GM12878 (cell line): ENCODE results near the gene MSGN1. TPM values are rescaled to one million over a fixed set of nuclear protein-coding genes. Genes with fewer than 3 reads are reported as not detected.

ENCODE experiments used
- ATAC-seq: fragments of 200-7000 bp; cut with Tn5 transposase; 3 replicates; pipeline ENCODE4 v1.9.1; 2020; ENCODE audit warnings: mild to moderate bottlenecking, moderate library complexity
- BruUV-seq: library from RNA; stranded (reverse); fragments of 400-500 nt; replicated peaks from 2 replicates; lab custom pipeline; 2021; lab: Mats Ljungman, UMichigan
- CTCF ChIA-PET: fragments of 300-600 bp; sonication (Branson Sonifier 250); formaldehyde crosslinking; extraction: SDS; loops from one replicate; lab custom pipeline; 2021; ENCODE audit warnings: inconsistent platforms; lab: Yijun Ruan, JAX
- POLR2A ChIA-PET: fragments of 350-600 bp; formaldehyde crosslinking; extraction: SDS; loops from one replicate; lab custom pipeline; 2021; ENCODE audit warnings: inconsistent platforms; lab: Charles Lee
- RAD21 ChIA-PET: fragments of 300-600 bp; sonication (Branson Sonifier 250); formaldehyde crosslinking; loops from one replicate; lab custom pipeline; 2023; ENCODE audit warnings: antibody characterized with exemption; ENCODE audit not compliant: unreplicated experiment; lab: Charles Lee
- SMC1A ChIA-PET: fragments of 300-600 bp; sonication (Branson Sonifier 250); formaldehyde crosslinking; loops from one replicate; lab custom pipeline; 2023; ENCODE audit not compliant: unreplicated experiment, uncharacterized antibody; lab: Charles Lee
- DNase-seq: peaks from one replicate; pipeline ENCODE4 v3.0.0-alpha.2; 2011; ENCODE audit warnings: low read depth, low spot score
- FAIRE-seq: peaks from 3 replicates; lab custom pipeline; 2011; peaks lifted over from hg19 to GRCh38; lab: Jason Lieb, UNC
- H2AFZ ChIP-seq: 2 replicates; pipeline ENCODE4 v1.6.0; 2011; ENCODE audit warnings: low read depth, low read length, control low read depth; ENCODE audit not compliant: control insufficient read depth
- H3K27ac ChIP-seq: 2 replicates; pipeline ENCODE4 v1.5.1; 2011; ENCODE audit warnings: control low read depth; ENCODE audit not compliant: control insufficient read depth, insufficient read depth
- H3K27me3 ChIP-seq, 2 experiments: replicated peaks in 1 of 2; 2 replicates each; pipeline versions ENCODE4 v1.6.0 to v1.6.1; 2011; ENCODE audit warnings: low read length in 1 of 2; ENCODE audit not compliant: control insufficient read depth in 2 of 2, insufficient read depth in 2 of 2
- H3K36me3 ChIP-seq, 2 experiments: 2 replicates each; pipeline ENCODE4 v1.5.1; 2011; ENCODE audit warnings: low read length in 1 of 2; ENCODE audit not compliant: control insufficient read depth in 2 of 2, insufficient read depth in 2 of 2
- H3K4me1 ChIP-seq: 2 replicates; pipeline ENCODE4 v1.6.1; 2011; ENCODE audit warnings: mild to moderate bottlenecking, low read length, moderate library complexity, mixed read lengths; ENCODE audit not compliant: control insufficient read depth, insufficient read depth
- H3K4me2 ChIP-seq: 2 replicates; pipeline ENCODE4 v1.6.0; 2011; ENCODE audit warnings: control low read depth; ENCODE audit not compliant: control insufficient read depth, insufficient read depth
- H3K4me3 ChIP-seq: fragments of 200-600 bp; sonication (generic); 2 replicates; pipeline ENCODE4 v1.5.1; 2016
- H3K79me2 ChIP-seq: 2 replicates; pipeline ENCODE4 v1.6.0; 2011; ENCODE audit warnings: low read length; ENCODE audit not compliant: control insufficient read depth, insufficient read depth
- H3K9ac ChIP-seq: 2 replicates; pipeline ENCODE4 v1.8.0; 2011; ENCODE audit warnings: low read length, control low read depth, mixed read lengths; ENCODE audit not compliant: control insufficient read depth, insufficient read depth
- H3K9me3 ChIP-seq: replicated peaks from 3 replicates; pipeline ENCODE4 v1.5.1; 2011; ENCODE audit warnings: mild to moderate bottlenecking, low read length; ENCODE audit not compliant: control insufficient read depth, insufficient read depth
- H4K20me1 ChIP-seq: 2 replicates; pipeline ENCODE4 v1.6.0; 2011; ENCODE audit not compliant: control insufficient read depth, insufficient read depth
- ASH2L ChIP-seq: fragments of 300-600, 200-600 bp; sonication (generic); IDR thresholded peaks from 2 replicates; pipeline ENCODE4 v1.6.1; 2017; ENCODE audit warnings: low read depth, mild to moderate bottlenecking, borderline replicate concordance
- ATF2 ChIP-seq: IDR thresholded peaks from 2 replicates; pipeline ENCODE4 v1.6.1; 2012; ENCODE audit warnings: low read length, inconsistent platforms
- BCL11A ChIP-seq: IDR thresholded peaks from 2 replicates; pipeline ENCODE4 v1.6.1; 2011; ENCODE audit warnings: low read depth, low read length
- CBX5 ChIP-seq: sonication (generic); IDR thresholded peaks from 2 replicates; pipeline ENCODE4 v1.6.1; 2016; ENCODE audit warnings: low read depth, moderate library complexity, mild to moderate bottlenecking, inconsistent platforms
- CHD2 ChIP-seq: IDR thresholded peaks from 2 replicates; pipeline ENCODE4 v1.6.1; 2011; ENCODE audit warnings: low read depth, low read length, improper control_type of control experiment, borderline replicate concordance
- E2F4 ChIP-seq: IDR thresholded peaks from 2 replicates; pipeline ENCODE4 v1.6.1; 2012; ENCODE audit warnings: low read depth, low read length, improper control_type of control experiment
- E2F8 ChIP-seq: fragments of 450-650 bp; IDR thresholded peaks from 2 replicates; pipeline ENCODE4 v1.6.1; 2018; ENCODE audit warnings: mild to moderate bottlenecking, low read depth, moderate library complexity; ENCODE audit not compliant: partially characterized antibody
- EZH2 ChIP-seq: IDR thresholded peaks from 2 replicates; pipeline ENCODE4 v1.6.1; 2012; ENCODE audit warnings: low read depth, mild to moderate bottlenecking, control low read depth, inconsistent platforms, low read length, borderline replicate concordance; ENCODE audit not compliant: control insufficient read depth
- HDAC2 ChIP-seq: fragments of 200-600 bp; sonication (generic); IDR thresholded peaks from 2 replicates; pipeline ENCODE4 v1.6.1; 2017
- MEF2A ChIP-seq: IDR thresholded peaks from 2 replicates; pipeline ENCODE4 v1.6.1; 2011; ENCODE audit warnings: low read depth, mild to moderate bottlenecking, low read length, moderate library complexity; ENCODE audit not compliant: insufficient read depth
- RBBP5 ChIP-seq: fragments of 200-600 bp; sonication (generic); conservative IDR thresholded peaks from 2 replicates; pipeline ENCODE4 v1.6.1; 2016
- RELB ChIP-seq: fragments of 450-650 bp; IDR thresholded peaks from 2 replicates; pipeline ENCODE4 v1.6.1; 2017; ENCODE audit warnings: low read depth, mild to moderate bottlenecking, moderate library complexity
- SUZ12 ChIP-seq: fragments of 200-600 bp; sonication (generic); IDR thresholded peaks from one replicate; pipeline ENCODE4 v1.6.1; 2018; ENCODE audit warnings: antibody characterized with exemption, mild to moderate bottlenecking; ENCODE audit not compliant: unreplicated experiment
- TAF1 ChIP-seq: IDR thresholded peaks from 2 replicates; pipeline ENCODE4 v1.6.1; 2011; ENCODE audit warnings: mild to moderate bottlenecking, low read depth, low read length, borderline replicate concordance
- TARDBP ChIP-seq: IDR thresholded peaks from 2 replicates; pipeline ENCODE4 v1.6.1; 2016; ENCODE audit warnings: borderline replicate concordance
- ZNF24 ChIP-seq: fragments of 450-650 bp; IDR thresholded peaks from 2 replicates; pipeline ENCODE4 v1.6.1; 2017; ENCODE audit warnings: antibody characterized with exemption, mild to moderate bottlenecking
- ZSCAN29 ChIP-seq: fragments of 450-650 bp; IDR thresholded peaks from 2 replicates; pipeline ENCODE4 v1.6.1; 2017; ENCODE audit warnings: mild to moderate bottlenecking, moderate library complexity
- WGBS: methylation state at CpG from one replicate; pipeline ENCODE4 v1.1.6; 2016; ENCODE audit warnings: low lambda C conversion rate; ENCODE audit not compliant: insufficient replicate concordance, insufficient coverage; ENCODE audit errors: missing lambda C conversion rate; 5-methylcytosine and 5-hydroxymethylcytosine counted together
- in situ Hi-C: fragments of 300-500 bp; cut with MboI; formaldehyde crosslinking; loops from 9 replicates; pipeline ENCODE4 v1.14.3; 2018; ENCODE audit warnings: mixed read lengths
- intact Hi-C: fragments of 100-400 bp; cut with micrococcal nuclease; formaldehyde crosslinking; loops from one replicate; pipeline ENCODE4 v1.14.2; 2022; ENCODE audit not compliant: unreplicated experiment
- polyA plus RNA-seq, 11 experiments: library from polyadenylated mRNA; depleted of rRNA in 4 of 11; unstranded in 6 of 11; stranded (reverse) in 5 of 11; fragments of >200 nt; fragmentation: Nextera tagmentation in 4 of 11; fragmentation: Illumina TruSeq in 1 of 11; extraction: Ambion mirVana in 4 of 11; extraction: Trizol in 1 of 11; gene quantifications; 1 replicate in 1 of 11; 2 replicates in 10 of 11; pipeline versions ENCODE4 v1.2.1 to v1.2.3, GENCODE V29; 2011 to 2016; ENCODE audit warnings: inconsistent platforms in 2 of 11, missing spikeins in 2 of 11, low read depth in 1 of 11
- total RNA-seq, 4 experiments: library from RNA; depleted of rRNA in 3 of 4; stranded (reverse); fragments of >200 nt in 3 of 4; fragmentation: Illumina TruSeq in 1 of 4; extraction: Trizol in 1 of 4; gene quantifications; 2 replicates each; pipeline versions ENCODE4 v1.2.1 to v1.2.3, GENCODE V29; 2013 to 2021

MSGN1 gene
- total and polyA plus RNA-seq, 10 of the 15 experiments (the other 5 are each of a cell fraction or from before 2014, with no cell fraction given): 0.27 TPM; not detected in 9

GRCh38 chr2:17843457-17843856, 27.2 kb downstream of the MSGN1 start:
- intact Hi-C loops: no loop called here
- H3K4me3 ChIP-seq: no peak overlapping the region

More at GRCh38 chr2:17843457-17843856, 27.2 kb downstream of the MSGN1 start:
- BruUV-seq: no TSS peak
- no peak overlapping the region for H3K9ac ChIP-seq
- POLR2A ChIA-PET: no interaction called here
- H3K4me1 ChIP-seq: no peaks in the 10 kb centered on the region
- FAIRE-seq: no peak
- no peak overlapping the region for H2AFZ ChIP-seq
- H3K36me3 ChIP-seq: no peaks in the 10 kb centered on the region
- no peak for ATAC-seq
- H3K9me3 ChIP-seq: no peaks in the 10 kb centered on the region
- H3K27me3 ChIP-seq: 0 out of 4 replicates have a peak, but pooled peaks cover 0 to 4% of the 10 kb centered on the region in 2 experiments
- CTCF ChIA-PET: interaction anchor here (3.1 to 4.0 kb wide), 2 partner anchors 12 to 123 kb away, joined by 16 to 33 read pairs; no protein-coding TSS in a partner anchor
- RAD21 ChIA-PET: interaction anchor here (1.4 kb wide), 1 partner anchor 20 kb away, joined by 4 read pairs; no protein-coding TSS in a partner anchor
- 58% methylated on average over 2 of the region's 2 CpGs for WGBS
- SMC1A ChIA-PET: interaction anchor here (0.9 to 1.4 kb wide), 2 partner anchors 7 to 127 kb away, joined by 3 to 6 read pairs; no protein-coding TSS in a partner anchor
- H3K27ac ChIP-seq: no peak overlapping the region
- no peaks in the 10 kb centered on the region for H4K20me1 ChIP-seq
- TF ChIP-seq BCL11A (no peak), HDAC2 (no peak), MEF2A (no peak), TAF1 (no peak), CHD2 (no peak), E2F4 (no peak), ASH2L (no peak), ZSCAN29 (no peak), ZNF24 (no peak), RELB (no peak), EZH2 (no peak), RBBP5 (no peak), TARDBP (no peak), SUZ12 (no peak), CBX5 (no peak), E2F8 (no peak), ATF2 (no peak)
- in situ Hi-C loops: no loop called here
- no peak overlapping the region for H3K4me2 ChIP-seq
- no peak for DNase-seq
- no peaks in the 10 kb centered on the region for H3K79me2 ChIP-seq
